Suppressor macrophage (primary cell): ENCODE data around the gene VIM.
"Not testable (repeated sequence)": the region's sequence is repeated elsewhere in the genome, so short reads cannot be mapped to it uniquely, and the experiment has no call there.

Experiments
- DNase-seq, 4 experiments: peaks; one replicate each; pipeline ENCODE4 v3.0.0-alpha.2; 2020 to 2022

The VIM gene

DNA sequence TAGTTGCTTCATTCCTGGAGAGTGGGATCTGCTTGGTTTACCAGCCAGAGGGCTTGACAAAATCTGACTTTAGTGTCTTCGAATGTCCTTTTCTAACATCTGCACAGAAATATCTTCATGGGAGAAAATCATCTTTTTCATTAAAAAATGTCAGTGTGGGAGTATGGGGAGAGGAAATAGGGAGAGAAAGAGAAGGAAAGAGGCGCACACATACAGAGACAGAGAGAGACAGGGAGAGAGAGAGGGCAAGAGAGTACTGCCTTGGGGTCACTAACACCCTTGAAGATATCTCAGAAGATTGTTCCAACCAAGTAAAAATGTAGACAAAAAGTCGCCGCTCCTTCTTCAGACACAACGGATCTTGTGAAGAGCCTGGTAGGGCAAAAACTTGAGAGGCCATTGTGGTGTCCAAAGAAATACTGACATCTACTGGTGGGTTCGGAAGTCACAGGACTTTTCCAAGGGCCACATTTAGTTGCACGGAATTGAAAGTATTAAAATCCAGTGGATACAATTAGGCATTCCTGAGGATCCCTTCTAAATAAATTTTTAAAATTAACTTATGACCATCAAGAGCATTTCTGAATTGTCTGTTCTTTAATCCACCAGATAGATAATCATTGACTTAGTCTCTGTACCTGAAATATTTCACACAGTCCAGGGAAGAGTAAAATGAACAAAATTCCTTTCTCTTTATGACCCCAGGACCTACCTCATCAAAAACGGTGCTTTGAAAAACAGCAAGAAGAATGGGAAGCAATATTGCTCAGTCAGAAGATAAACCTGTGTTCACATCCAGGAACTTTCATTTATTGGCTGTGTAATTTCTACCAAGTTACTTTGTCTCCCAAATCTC lies 29.7 kb downstream of the VIM start:
- peak; percentile 78 to 87 (median 81) for DNase-seq

DNA sequence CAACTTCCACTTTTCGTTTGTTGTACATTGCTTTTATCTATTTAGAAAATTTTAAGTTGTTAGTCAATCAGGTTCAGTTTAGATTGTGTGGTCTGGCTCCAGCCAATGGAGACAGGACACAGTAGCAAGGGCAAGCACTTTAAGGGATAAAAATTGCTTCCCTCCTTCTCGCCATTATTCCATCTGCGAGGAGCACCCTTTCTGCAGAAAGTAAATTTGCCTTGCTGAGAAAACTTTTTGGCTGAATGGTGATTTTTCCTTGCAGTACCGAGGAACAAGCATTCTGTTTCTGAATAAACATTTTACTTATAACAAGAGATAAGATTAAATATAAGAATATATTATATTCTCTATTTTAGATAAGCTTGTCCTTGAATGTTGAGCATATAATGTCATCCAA lies 34.5 kb downstream of the VIM start:
- no peak for DNase-seq

DNA sequence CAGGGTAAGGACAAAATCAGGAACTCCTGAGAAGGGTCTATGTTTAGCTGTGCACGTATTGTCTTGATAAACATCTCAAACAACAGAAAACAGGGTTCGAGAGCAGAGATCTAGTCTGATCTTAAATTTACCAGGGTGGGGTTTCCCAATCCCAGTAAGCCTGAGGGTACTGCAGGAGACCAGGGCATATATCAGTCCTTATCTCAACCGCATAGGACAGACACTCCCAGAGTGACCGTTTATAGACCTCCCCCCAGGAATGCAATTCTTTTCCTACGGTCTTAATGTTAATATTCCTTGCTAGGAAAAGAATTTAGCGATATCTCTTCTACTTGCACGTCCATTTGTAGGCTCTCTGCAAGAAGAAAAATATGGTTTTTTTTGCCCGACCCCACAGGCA lies 35.5 kb downstream of the VIM start:
- DNase-seq = no peak

DNA sequence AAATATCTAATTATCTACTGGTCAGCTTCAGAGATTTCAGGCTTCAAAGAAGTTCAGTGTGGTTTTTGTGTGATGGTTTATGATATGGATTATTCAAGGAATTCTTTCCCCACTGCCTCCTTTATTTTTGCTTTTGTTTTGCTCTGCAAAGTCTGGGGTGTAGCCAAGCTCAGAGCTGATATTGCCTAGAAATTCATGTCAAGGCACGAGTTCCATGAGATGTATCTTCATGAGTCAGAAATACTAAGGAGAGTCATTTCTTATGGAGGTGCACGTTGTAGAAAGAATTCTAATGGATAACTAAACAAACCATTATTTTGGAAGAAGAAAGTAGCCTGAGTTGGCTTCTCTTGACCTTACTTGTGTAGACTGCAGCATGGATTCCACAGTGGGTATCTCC lies 37.4 kb downstream of the VIM start:
- no peak for DNase-seq

DNA sequence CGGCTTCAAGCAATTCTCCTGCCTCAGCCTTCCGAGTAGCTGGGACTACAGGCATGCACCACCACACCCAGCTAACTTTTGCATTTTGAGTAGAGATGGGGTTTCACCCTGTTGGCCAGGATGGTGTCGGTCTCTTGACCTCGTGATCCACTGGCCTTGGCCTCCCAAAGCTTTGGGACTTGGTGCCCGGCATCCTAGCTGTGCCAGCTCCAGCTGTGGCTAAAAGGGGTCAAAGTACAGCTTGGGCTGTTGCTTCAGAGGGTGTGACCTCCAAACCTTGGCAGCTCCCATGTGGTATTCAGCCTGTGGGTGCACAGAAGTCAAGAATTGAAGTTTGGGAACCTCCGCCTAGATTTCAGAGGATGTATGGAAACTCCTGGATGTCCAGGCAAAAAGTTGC lies 38.5 kb downstream of the VIM start:
- not testable (repeated sequence) for DNase-seq

DNA sequence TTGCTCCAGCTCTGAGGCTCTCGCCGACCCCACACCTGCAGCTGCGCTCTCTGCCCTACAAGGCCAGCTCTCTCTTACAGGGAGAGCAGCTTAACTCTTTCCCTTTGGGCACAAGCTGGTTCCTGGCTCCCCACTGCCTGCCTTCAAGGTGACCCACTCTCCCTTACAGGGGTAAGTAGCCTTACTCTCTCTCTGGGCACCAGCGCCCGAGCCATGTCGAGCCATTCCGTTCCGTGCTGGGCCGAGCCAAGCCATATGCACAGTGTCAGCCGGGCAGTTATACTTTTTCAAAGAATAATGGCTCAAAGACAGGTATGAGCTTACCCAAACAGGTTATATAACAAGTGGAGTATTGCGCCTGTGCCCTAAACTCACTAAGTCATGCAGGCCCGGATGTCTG lies 44.6 kb downstream of the VIM start:
- no peak for DNase-seq

DNA sequence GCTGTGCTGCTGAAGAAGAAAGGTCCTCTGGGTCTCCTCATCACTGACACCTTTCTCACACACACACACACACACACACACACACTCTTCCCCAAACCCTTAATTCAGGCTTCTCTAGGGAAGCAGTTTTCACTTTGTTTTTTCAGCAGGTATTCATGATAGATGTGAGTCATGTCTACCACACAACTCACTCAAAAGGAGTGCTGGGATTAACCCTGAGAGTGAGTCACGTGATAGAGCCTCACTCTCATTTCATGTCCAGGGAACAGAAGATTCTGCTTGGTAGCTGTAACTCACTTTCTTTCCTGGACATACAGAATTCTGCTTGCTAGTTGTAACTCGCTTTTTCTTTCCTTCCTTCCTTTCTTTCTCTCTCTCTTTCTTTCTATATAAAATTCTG lies 45.4 kb downstream of the VIM start:
- DNase-seq = no peak

DNA sequence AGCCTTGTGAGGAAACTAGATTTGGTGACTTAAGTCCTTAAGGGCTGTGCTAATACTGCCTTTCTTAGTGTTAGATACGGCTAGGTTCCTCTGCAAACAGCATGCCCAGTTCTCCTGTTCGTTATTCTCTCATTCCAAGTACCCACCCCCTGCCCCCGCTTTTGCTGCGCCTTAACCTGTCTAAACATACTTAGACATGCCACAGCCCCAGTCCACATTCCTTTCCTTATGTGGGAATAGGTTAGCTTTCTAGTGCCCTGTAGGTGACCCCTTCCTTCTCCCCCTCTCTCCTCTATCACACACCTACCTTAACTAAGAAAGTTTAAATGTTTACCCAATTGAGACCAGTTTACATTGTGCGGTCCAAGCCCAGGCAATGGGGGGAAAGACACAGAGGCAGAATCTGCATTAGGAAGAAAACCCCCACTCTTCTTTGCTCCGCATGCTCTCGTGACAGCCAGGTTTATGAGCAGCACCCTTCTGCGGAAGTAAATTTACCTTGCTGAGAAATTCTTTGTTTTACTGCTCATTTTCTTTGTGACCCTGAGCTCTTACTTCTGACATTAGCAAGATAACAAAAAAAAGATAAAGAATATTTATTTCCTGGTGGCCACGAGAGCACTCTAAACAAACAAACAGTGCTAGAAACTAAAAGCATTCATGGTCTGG lies 48.8 kb downstream of the VIM start:
- DNase-seq = no peak

DNA sequence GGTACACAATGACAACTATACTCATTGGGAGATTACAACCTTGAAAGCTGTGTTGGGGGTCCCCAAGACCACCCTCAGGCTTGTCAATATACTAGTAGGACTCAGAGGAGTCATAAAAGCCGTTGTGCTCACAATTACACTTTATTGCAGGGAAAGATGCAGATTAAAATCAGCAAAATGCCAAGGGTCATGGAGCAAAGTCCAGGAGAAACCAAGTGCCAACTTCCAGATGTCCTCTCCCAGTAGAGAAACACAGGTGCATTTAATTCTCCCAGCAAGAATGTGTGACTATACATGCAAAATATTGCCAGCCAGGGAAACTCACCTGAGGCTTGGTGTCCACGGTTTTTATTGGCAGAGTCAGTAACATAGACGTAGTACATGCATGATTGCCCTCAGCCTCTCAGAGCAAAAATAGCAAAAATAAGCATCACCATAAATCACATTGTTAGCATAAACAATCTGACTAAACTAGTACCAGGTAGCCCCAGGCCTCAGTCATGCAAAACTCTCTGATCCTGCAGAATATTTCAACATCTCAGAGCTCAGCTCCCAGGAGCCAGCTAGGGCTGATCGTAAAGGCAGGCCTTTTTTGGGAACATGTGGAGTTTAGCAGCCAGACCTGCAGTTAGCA lies 50.7 kb downstream of the VIM start:
- no peak for DNase-seq

DNA sequence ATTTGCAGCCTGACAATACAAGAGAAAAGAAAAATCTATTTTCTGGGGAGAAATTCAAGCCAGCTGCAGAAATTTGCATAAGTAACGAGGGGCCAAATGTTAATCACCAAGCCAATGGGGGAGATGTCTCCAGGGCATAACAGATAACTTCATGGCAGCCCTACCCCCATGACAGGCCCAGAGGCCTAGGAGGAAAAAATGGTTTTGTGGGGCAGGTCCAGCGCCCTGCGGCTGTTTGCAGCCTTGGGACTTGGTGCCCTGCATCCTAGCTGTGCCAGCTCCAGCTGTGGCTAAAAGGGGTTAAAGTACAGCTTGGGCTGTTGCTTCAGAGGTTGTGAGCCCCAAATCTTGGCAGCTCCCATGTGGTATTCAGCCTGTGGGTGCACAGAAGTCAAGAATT lies 54.3 kb downstream of the VIM start:
- no peak for DNase-seq

DNA sequence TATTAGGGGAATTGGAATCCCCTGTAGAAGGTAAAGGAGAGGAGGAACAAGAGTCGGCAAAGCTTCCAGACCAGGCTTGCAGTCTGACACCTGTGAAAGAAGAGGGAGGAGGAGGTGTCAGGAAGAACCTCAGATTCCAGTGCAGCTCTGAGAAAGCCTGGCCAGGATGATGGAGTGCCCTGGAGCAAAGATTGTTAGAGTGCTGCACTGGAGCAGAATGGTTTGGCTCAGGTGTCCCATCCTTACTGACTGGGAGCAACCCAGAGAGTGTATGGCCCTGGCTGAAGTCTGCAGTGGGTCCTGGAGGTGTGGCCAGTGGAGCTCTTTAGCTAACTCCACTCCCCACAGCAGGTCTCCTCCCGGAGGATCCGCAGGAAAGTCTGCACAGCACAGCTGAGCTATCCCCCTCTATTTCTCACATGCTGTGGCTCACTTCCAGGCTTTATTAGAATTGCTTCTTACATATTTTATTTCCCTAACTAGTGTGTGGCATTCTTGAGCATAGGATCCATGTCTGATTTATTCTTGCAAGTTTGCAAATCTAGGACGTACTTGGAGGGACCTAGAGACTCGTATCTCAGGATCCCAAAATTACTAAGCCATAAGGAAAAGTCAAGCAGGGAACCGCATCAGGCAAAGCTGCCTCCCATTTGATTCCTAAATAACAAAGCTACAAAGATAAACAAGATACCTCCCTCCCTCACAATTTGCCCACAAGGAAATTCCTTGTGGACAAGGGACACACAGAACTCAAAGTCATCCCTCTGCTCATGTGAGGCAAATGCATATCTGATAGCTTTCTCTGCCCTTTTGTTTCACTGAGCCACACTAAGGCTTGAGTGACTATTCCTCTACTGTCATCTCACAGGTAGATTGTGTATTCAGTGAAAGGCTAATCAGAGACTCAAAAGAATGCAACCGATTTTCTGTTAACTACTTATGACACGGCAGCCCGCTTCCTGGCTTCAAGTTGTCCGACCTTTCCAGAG lies 58.8 kb downstream of the VIM start:
- no peak for DNase-seq
